MM.1S (cell line): Measurements from ENCODE around the gene MAML3.

ENCODE experiments used
- DNase-seq: peaks from one replicate; pipeline ENCODE4 v3.0.0-alpha.2; 2015
- H2AFZ ChIP-seq: fragments of 300-600 bp; sonication (generic); 2 replicates; pipeline ENCODE4 v1.6.0; 2016; ENCODE audit warnings: antibody characterized with exemption, low read length
- H3F3A ChIP-seq: fragments of 300-600 bp; sonication (generic); 2 replicates; pipeline ENCODE4 v1.6.1; 2016; ENCODE audit warnings: mild to moderate bottlenecking, antibody characterized with exemption, low read length, moderate library complexity, mixed read lengths; ENCODE audit not compliant: insufficient read depth
- H3K27ac ChIP-seq: fragments of 300-600 bp; sonication (generic); 2 replicates; pipeline ENCODE4 v1.5.1; 2016; ENCODE audit warnings: mild to moderate bottlenecking, low read length
- H3K27me3 ChIP-seq: fragments of 300-600 bp; sonication (generic); replicated peaks from 2 replicates; pipeline ENCODE4 v1.6.0; 2016; ENCODE audit warnings: low read length; ENCODE audit not compliant: insufficient read depth
- H3K36me3 ChIP-seq: fragments of 300-600 bp; sonication (generic); replicated peaks from 2 replicates; pipeline ENCODE4 v1.6.1; 2016; ENCODE audit warnings: mild to moderate bottlenecking, low read length, mixed read lengths; ENCODE audit not compliant: insufficient read depth
- H3K4me1 ChIP-seq: fragments of 300-600 bp; sonication (generic); 2 replicates; pipeline ENCODE4 v1.6.1; 2016; ENCODE audit warnings: low read length, mixed read lengths
- H3K4me2 ChIP-seq: fragments of 300-600 bp; sonication (generic); 2 replicates; pipeline ENCODE4 v1.6.0; 2016; ENCODE audit warnings: low read depth, low read length
- H3K4me3 ChIP-seq: fragments of 300-600 bp; sonication (generic); 2 replicates; pipeline ENCODE4 v1.5.1; 2016; ENCODE audit warnings: low read length, mixed read lengths
- H3K79me2 ChIP-seq: fragments of 300-600 bp; sonication (generic); 2 replicates; pipeline ENCODE4 v1.6.1; 2016; ENCODE audit warnings: mixed run types, low read length, mixed read lengths
- H3K9ac ChIP-seq: fragments of 300-600 bp; sonication (generic); 2 replicates; pipeline ENCODE4 v1.6.1; 2016; ENCODE audit warnings: low read length, mixed read lengths
- H3K9me2 ChIP-seq: fragments of 300-600 bp; sonication (generic); replicated peaks from 2 replicates; pipeline ENCODE4 v1.6.1; 2016; ENCODE audit warnings: mild to moderate bottlenecking, low read length, mixed read lengths; ENCODE audit not compliant: insufficient read depth
- H3K9me3 ChIP-seq: fragments of 300-600 bp; sonication (generic); replicated peaks from 2 replicates; pipeline ENCODE4 v1.6.1; 2016; ENCODE audit warnings: mild to moderate bottlenecking, low read length, mixed read lengths; ENCODE audit not compliant: insufficient read depth
- H4K20me1 ChIP-seq: fragments of 300-600 bp; sonication (generic); 2 replicates; pipeline ENCODE4 v1.6.1; 2016; ENCODE audit warnings: mild to moderate bottlenecking, low read length, moderate library complexity, mixed read lengths; ENCODE audit not compliant: insufficient read depth
- EZH2 ChIP-seq: fragments of 300-600 bp; sonication (generic); optimal IDR thresholded peaks from 2 replicates; pipeline ENCODE3; 2017; ENCODE audit warnings: low read depth, mild to moderate bottlenecking, antibody characterized with exemption, low read length, mixed read lengths
- EZH2phosphoT487 ChIP-seq: fragments of 300-600 bp; sonication (generic); IDR thresholded peaks from 2 replicates; pipeline ENCODE4 v1.6.1; 2018; ENCODE audit warnings: antibody characterized with exemption, low read length
- TF ChIP-seq, protein P1 (sequence below): fragments of 300-600 bp; sonication (generic); IDR thresholded peaks from 2 replicates; pipeline ENCODE4 v1.5.1; 2016; ENCODE audit warnings: antibody characterized with exemption, low read length, mixed read lengths

MAML3 gene

DNA sequence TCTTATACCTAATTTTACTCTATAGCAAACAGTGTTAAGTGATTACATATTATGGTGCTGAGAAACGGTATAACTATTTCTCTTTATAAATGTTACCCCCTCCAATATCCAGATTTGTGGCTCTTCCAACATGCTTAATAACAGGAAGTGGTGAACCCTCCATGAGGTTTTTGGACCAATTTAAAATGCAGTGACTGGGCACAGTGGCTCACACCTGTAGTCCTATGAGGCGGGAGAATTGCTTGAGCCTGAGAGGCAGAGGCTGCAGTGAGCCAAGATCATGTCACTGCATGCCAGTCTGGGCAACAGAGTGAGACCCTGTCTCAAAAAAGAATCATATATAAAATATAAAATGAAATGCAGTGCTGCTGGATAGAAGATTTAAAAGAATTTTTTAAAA lies 351.1 kb downstream of the MAML3 start:
- Histone ChIP-seq H3K4me2 (no peak overlapping the region), H2AFZ (no peak overlapping the region), H3F3A (no peaks in the 10 kb centered on the region), H3K27ac (no peak overlapping the region), H3K9me3 (no peaks in the 10 kb centered on the region), H3K9me2 (no peaks in the 10 kb centered on the region), H3K27me3 (no peaks in the 10 kb centered on the region), H3K9ac (no peak overlapping the region), H4K20me1 (no peaks in the 10 kb centered on the region), H3K4me3 (no peak overlapping the region), H3K36me3 (no peaks in the 10 kb centered on the region), H3K4me1 (0 out of 2 replicates have a peak, but pooled peaks cover 4% of the 10 kb centered on the region), H3K79me2 (no peaks in the 10 kb centered on the region)
- TF ChIP-seq, protein P1, sequence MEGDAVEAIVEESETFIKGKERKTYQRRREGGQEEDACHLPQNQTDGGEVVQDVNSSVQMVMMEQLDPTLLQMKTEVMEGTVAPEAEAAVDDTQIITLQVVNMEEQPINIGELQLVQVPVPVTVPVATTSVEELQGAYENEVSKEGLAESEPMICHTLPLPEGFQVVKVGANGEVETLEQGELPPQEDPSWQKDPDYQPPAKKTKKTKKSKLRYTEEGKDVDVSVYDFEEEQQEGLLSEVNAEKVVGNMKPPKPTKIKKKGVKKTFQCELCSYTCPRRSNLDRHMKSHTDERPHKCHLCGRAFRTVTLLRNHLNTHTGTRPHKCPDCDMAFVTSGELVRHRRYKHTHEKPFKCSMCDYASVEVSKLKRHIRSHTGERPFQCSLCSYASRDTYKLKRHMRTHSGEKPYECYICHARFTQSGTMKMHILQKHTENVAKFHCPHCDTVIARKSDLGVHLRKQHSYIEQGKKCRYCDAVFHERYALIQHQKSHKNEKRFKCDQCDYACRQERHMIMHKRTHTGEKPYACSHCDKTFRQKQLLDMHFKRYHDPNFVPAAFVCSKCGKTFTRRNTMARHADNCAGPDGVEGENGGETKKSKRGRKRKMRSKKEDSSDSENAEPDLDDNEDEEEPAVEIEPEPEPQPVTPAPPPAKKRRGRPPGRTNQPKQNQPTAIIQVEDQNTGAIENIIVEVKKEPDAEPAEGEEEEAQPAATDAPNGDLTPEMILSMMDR = no peak
- no peak for TF ChIP-seq EZH2phosphoT487
- no peak for TF ChIP-seq EZH2
- no peak for DNase-seq

DNA sequence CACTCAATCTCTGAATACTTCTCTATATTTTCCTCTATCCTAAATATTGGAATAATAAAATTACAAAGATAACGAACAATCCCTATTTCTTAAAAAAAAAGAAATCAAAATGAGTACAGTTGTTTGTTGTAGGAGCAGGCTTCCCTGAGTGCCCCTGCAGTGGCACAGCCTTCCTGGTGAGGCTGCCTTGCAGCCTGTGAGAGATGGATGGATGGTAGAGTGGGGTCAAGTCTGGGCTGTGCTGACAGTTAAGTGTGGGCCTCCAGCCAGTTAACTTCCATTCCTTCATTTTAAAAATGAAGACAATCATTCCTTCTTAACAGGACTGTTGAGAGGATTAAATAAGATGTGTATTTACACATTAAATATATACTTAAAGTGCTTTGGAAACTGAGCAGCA lies 351.5 kb downstream of the MAML3 start:
- H3K4me1 ChIP-seq = 0 out of 2 replicates have a peak, but pooled peaks cover 4% of the 10 kb centered on the region
- TF ChIP-seq, protein P1 = no peak
- TF ChIP-seq EZH2 (no peak), EZH2phosphoT487 (no peak)

DNA sequence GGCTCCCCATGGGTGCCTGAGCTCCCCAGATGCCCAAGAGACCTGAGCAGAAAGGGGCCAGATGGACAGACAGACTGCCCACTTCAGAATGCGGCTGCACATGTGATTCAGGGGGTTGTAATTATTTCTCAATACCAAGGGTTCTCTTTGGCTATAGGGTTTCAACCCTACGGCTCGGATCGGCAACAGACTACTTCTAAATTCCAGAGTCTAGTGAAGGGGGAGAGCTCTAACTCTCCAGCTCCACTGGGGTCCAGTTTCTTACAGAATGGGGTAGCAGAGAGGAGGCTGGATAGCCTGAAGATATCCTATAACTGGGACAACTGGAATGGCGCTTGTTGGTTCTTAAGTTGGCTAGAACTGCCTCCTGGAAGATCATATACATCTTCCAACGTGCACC lies 352.1 kb downstream of the MAML3 start:
- H3K9me3 ChIP-seq = no peaks in the 10 kb centered on the region; the same call in 1 of the 2 replicates
- TF ChIP-seq EZH2 (no peak), EZH2phosphoT487 (no peak)
- TF ChIP-seq, protein P1 = no peak
- H3K4me3 ChIP-seq = no peak overlapping the region
- H4K20me1 ChIP-seq = no peaks in the 10 kb centered on the region
- DNase-seq = no peak
- H3K79me2 ChIP-seq = no peaks in the 10 kb centered on the region
- no peak overlapping the region for H3K4me2 ChIP-seq
- no peaks in the 10 kb centered on the region for H3K9me2 ChIP-seq
- no peak overlapping the region for H3K9ac ChIP-seq
- no peaks in the 10 kb centered on the region for H3F3A ChIP-seq
- no peak overlapping the region for H3K27ac ChIP-seq
- H3K27me3 ChIP-seq = no peaks in the 10 kb centered on the region
- no peaks in the 10 kb centered on the region for H3K36me3 ChIP-seq
- 0 out of 2 replicates have a peak, but pooled peaks cover 4% of the 10 kb centered on the region for H3K4me1 ChIP-seq
- no peak overlapping the region for H2AFZ ChIP-seq

More for the DNA sequence above, 351.5 kb downstream of the MAML3 start:
- no peak overlapping the region for H3K4me2 ChIP-seq
- no peaks in the 10 kb centered on the region for H3K36me3 ChIP-seq
- H3K9ac ChIP-seq = no peak overlapping the region
- H3K4me3 ChIP-seq = no peak overlapping the region
- H4K20me1 ChIP-seq = no peaks in the 10 kb centered on the region
- no peaks in the 10 kb centered on the region for H3K9me2 ChIP-seq
- H3K9me3 ChIP-seq = no peaks in the 10 kb centered on the region
- H3K27ac ChIP-seq = no peak overlapping the region
- no peak for DNase-seq
- H3K27me3 ChIP-seq = no peaks in the 10 kb centered on the region
- no peak overlapping the region for H2AFZ ChIP-seq
- H3F3A ChIP-seq = no peaks in the 10 kb centered on the region
- H3K79me2 ChIP-seq = no peaks in the 10 kb centered on the region
